Heart left ventricle (tissue), 16 donors: Measurements from ENCODE around the gene PROZ. TPM values are rescaled to one million over a fixed set of nuclear protein-coding genes. Genes with fewer than 3 reads are reported as not detected.

Experiments used
- ATAC-seq, 4 donors: fragments of 200-7000 bp; cut with Tn5 transposase; one replicate each; pipeline ENCODE4 v1.9.1; 2020 to 2022; ENCODE audit warnings: moderate library complexity in 4 of 4, mild to moderate bottlenecking in 3 of 4, moderate number of reproducible peaks in 1 of 4
- DNase-seq, 5 donors: peaks; one replicate each; pipeline ENCODE4 v3.0.0-alpha.2; 2020
- H3K27ac ChIP-seq, 12 donors: fragments of 200-600 bp; sonication (generic) in 4 of 12; one replicate each; pipeline versions ENCODE4 v1.5.0 to v1.8.0; 2016 to 2022; ENCODE audit warnings: mild to moderate bottlenecking in 2 of 12
- H3K27me3 ChIP-seq, 9 donors: fragments of 200-600 bp; sonication (generic) in 2 of 9; one replicate each; pipeline versions ENCODE4 v1.5.1 to v1.8.0; 2016 to 2022; ENCODE audit warnings: mild to moderate bottlenecking in 3 of 9
- H3K36me3 ChIP-seq, 9 donors: fragments of 200-600 bp; sonication (generic) in 2 of 9; one replicate each; pipeline versions ENCODE4 v1.5.0 to v1.8.0; 2018 to 2022; ENCODE audit warnings: mild to moderate bottlenecking in 2 of 9
- H3K4me1 ChIP-seq, 12 donors: fragments of 200-600 bp; sonication (generic) in 4 of 12; one replicate each; pipeline versions ENCODE4 v1.5.0 to v1.8.0; 2016 to 2022; ENCODE audit warnings: mild to moderate bottlenecking in 3 of 12
- H3K4me3 ChIP-seq, 12 donors: fragments of 200-600 bp; sonication (generic) in 4 of 12; one replicate each; pipeline versions ENCODE4 v1.5.0 to v1.8.0; 2017 to 2022; ENCODE audit warnings: mild to moderate bottlenecking in 9 of 12, moderate library complexity in 4 of 12
- H3K9me3 ChIP-seq, 12 donors: fragments of 200-600 bp; sonication (generic) in 4 of 12; one replicate each; pipeline versions ENCODE4 v1.5.0 to v1.8.0; 2016 to 2022; ENCODE audit warnings: mild to moderate bottlenecking in 1 of 12
- CTCF ChIP-seq, 12 donors: fragments of 200-600 bp; sonication (generic) in 4 of 12; IDR thresholded peaks; one replicate each; pipeline versions ENCODE4 v1.5.0 to v1.8.0; 2018 to 2022; ENCODE audit warnings: antibody characterized with exemption in 12 of 12, mild to moderate bottlenecking in 5 of 12
- POLR2A ChIP-seq, 2 donors: fragments of 450-650 bp; IDR thresholded peaks; one replicate each; pipeline ENCODE4 v1.6.1; 2017; ENCODE audit warnings: antibody characterized with exemption in 2 of 2, mild to moderate bottlenecking in 2 of 2, moderate library complexity in 2 of 2
- WGBS, 4 donors: extraction: QIAGEN DNeasy Blood & Tissue Kit in 2 of 4; methylation state at CpG; one replicate each; pipeline versions ENCODE4 v1.1.5 to v1.1.7; 2013 to 2018; 5-methylcytosine and 5-hydroxymethylcytosine counted together
- intact Hi-C, 10 donors: fragments of 100-400 bp; cut with DNase I; formaldehyde crosslinking; loops; one replicate each; pipeline versions ENCODE4 v1.11.1 to v1.14.2; 2022
- polyA plus RNA-seq, 2 donors: library from polyadenylated mRNA; stranded (reverse); fragments of 200-250 nt; gene quantifications; one replicate each; pipeline ENCODE4 v1.2.3, GENCODE V29; 2013
- total RNA-seq, 9 donors: library from RNA; depleted of rRNA in 2 of 9; stranded (reverse); fragments of >200 nt in 2 of 9; fragmentation: NEBNext Ultra II Directional in 3 of 9; extraction: Animal tissue kit (Norgen Biotek cat#: 25700) in 3 of 9; gene quantifications; one replicate each; pipeline versions ENCODE4 v1.1.0 to v1.2.4, GENCODE V29; 2016 to 2023
- donor health status: ischemic (EF 13 %, LVEDD 7.1; RV severe dilation, severe dysfunction).
- donor health status: healthy with polysubstance abuse.
- donor health status: DM: no; HTN: yes; CAD: no.
- donor health status: DM: no; HTN: no; CAD: no.
- donor health status: ischemic (EF 25% LVEDD 6.9; RV normal size, moderate dysfunction).
- donor health status: ischemic (EF 25% LVEDD 5.7; RV mildly dilated, moderate dysfunction).
- donor health status: healthy.
- donor health status: DM: yes; HTN: yes; CAD: no.
- donor health status: ischemic (EF 35%, LVEDD 5.7; RV mildly dilated, moderate dysfunction).
- donor health status: nonischemic (EF 11% LVEDD 7.7; RV severe dilation, severe dysfunction).
- donor health status: DM: yes; HTN: yes; CAD: no.
- donor health status: PGD.
- donor health status: ischemic (EF 29% LVEDD 5.4; RV normal size, mild dysfunction).
- donor health status: nonischemic (EF 23%, LVEDD 6.1; RV moderate dilation, normal function).

Gene PROZ
- total and polyA plus RNA-seq, 11 donors, result not detected

DNA sequence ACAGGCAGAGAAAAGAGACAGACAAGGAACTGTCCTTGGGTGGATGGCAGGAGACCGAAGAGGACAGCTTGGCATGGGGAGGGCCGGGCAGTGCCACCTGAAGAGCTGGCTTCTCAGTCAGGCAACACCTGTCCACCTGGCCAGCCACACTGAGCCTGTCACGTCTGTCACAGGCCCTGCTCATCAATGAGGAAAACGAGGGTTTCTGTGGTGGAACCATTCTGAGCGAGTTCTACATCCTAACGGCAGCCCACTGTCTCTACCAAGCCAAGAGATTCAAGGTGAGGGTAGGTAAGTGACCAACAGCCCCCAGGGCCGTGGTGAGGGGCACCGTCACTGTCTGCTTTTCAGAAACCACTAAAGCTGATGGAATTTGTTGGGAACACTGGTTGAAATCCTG lies 11.2 kb upstream of the PROZ start:
- 88 to 91% (median 89%) methylated on average over 8 of the region's 8 CpGs for WGBS, 4 donors
- DNase-seq (no peak), ATAC-seq (no peak)
- intact Hi-C loops, result no loop called here
- TF ChIP-seq POLR2A (IDR thresholded peaks at IDR 0.05) (no peak), CTCF (IDR thresholded peaks at IDR 0.05) (no peak)
- Histone ChIP-seq H3K27ac (no peak overlapping the region), H3K9me3 (no peaks in the 10 kb centered on the region), H3K36me3 (no peaks in the 10 kb centered on the region), H3K27me3 (peaks cover 0 to 4% (median 0%) of the 10 kb centered on the region in 9 donors), H3K4me1 (peaks cover 0 to 6% (median 2%) of the 10 kb centered on the region in 12 donors), H3K4me3 (no peak overlapping the region)

DNA sequence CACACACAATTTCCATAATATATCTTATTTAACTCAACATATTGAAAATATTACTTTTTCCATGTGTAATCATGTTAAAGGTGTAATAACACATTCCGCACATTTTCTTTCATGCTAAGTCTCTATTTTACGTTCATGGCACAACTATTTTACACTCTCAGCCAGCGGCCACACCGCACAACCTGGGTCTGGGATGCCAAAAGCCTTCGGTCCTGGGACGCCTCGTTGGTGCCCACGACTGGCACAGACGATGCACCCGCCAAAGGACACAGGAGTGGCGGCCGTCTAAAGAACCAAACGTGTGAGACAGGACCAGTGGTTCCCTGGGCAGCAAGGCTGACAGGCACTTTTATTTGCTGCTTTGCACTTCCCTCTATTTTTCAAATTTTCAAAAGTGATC lies 10.0 kb upstream of the PROZ start:
- no peak overlapping the region for H3K4me3 ChIP-seq
- 94 to 97% (median 95%) methylated on average over 13 of the region's 13 CpGs for WGBS, 4 donors
- no peak for ATAC-seq
- peaks cover 0 to 7% (median 0%) of the 10 kb centered on the region in 9 donors for H3K27me3 ChIP-seq
- H3K27ac ChIP-seq, result no peak overlapping the region
- H3K9me3 ChIP-seq, result no peaks in the 10 kb centered on the region
- TF ChIP-seq POLR2A (IDR thresholded peaks at IDR 0.05), result no peak
- TF ChIP-seq CTCF (IDR thresholded peaks at IDR 0.05), result no peak
- peaks cover 3 to 18% (median 12%) of the 10 kb centered on the region in 12 donors for H3K4me1 ChIP-seq
- intact Hi-C loops, result no loop called here
- H3K36me3 ChIP-seq, result no peaks in the 10 kb centered on the region
- no peak for DNase-seq

- Histone ChIP-seq H3K36me3 (no peaks in the 10 kb centered on the region), H3K9me3 (no peaks in the 10 kb centered on the region), H3K4me3 (no peak overlapping the region), H3K27me3 (peaks cover 0 to 7% (median 0%) of the 10 kb centered on the region in 9 donors), H3K4me1 (peaks cover 3 to 21% (median 14%) of the 10 kb centered on the region in 12 donors), H3K27ac (no peak overlapping the region)
- intact Hi-C loops, result no loop called here
- DNase-seq, result no peak
- ATAC-seq, result no peak
- no peak for TF ChIP-seq POLR2A (IDR thresholded peaks at IDR 0.05)
- TF ChIP-seq CTCF (IDR thresholded peaks at IDR 0.05), result no peak
- 94 to 96% (median 94%) methylated on average over 30 to 38 of the region's 38 CpGs for whole genome bisulfite sequencing, 4 donors
Observed at GRCh38 chr13:113148940-113149503, 9.4 kb upstream of the PROZ start.

- H3K9me3 ChIP-seq, result no peaks in the 10 kb centered on the region
- H3K27ac ChIP-seq, result no peak overlapping the region
- H3K27me3 ChIP-seq, result peaks cover 0 to 7% (median 0%) of the 10 kb centered on the region in 9 donors
- H3K4me1 ChIP-seq, result peaks cover 3 to 24% (median 14%) of the 10 kb centered on the region in 12 donors
- intact Hi-C loops, result loop anchor here in 2 of 10 donors (5.0 to 10.0 kb wide), 2 partner anchors 55 to 57 kb away; partner anchors contain the start of genes CUL4A (in 2 of the 2) and PCID2 (in 2 of the 2)
- H3K4me3 ChIP-seq, result no peak overlapping the region
- DNase-seq, result peak in 1 of 5 donors; percentile 22
- TF ChIP-seq CTCF (IDR thresholded peaks at IDR 0.05), result no peak
- no peak for TF ChIP-seq POLR2A (IDR thresholded peaks at IDR 0.05)
- 90 to 93% (median 92%) methylated on average over 19 to 26 of the region's 26 CpGs for WGBS, 4 donors
- no peak for ATAC-seq
- no peaks in the 10 kb centered on the region for H3K36me3 ChIP-seq
Observed at GRCh38 chr13:113149711-113150549, 8.5 kb upstream of the PROZ start.
